Body of pancreas (tissue), 4 donors: ENCODE data around the gene POLR1B. TPM values are rescaled to one million over a fixed set of nuclear protein-coding genes. Genes with fewer than 3 reads are reported as not detected.

ENCODE experiments used
- ATAC-seq: fragments of 150-250 bp; one replicate; pipeline ENCODE4 v1.9.1; 2016
- DNase-seq, 4 donors: peaks; one replicate each; pipeline ENCODE4 v3.0.0-alpha.2; 2019
- H3K27ac ChIP-seq, 4 donors: fragments of 200-600 bp; sonication (generic); 1 replicate in 3 of 4; 2 replicates in 1 of 4; pipeline versions ENCODE4 v1.5.1 to v1.6.1; 2016 to 2019; ENCODE audit warnings: mild to moderate bottlenecking in 1 of 4, mixed read lengths in 1 of 4, moderate library complexity in 1 of 4
- H3K27me3 ChIP-seq, 2 donors: fragments of 200-600 bp; sonication (generic); one replicate each; pipeline ENCODE4 v1.6.0; 2016; ENCODE audit warnings: mild to moderate bottlenecking in 1 of 2
- H3K36me3 ChIP-seq, 2 donors: fragments of 200-600 bp; sonication (generic); replicated peaks in 1 of 2; 2 replicates each; pipeline ENCODE4 v1.5.1; 2016; ENCODE audit warnings: low read depth in 2 of 2; ENCODE audit not compliant: insufficient read depth in 1 of 2
- H3K4me1 ChIP-seq: fragments of 200-600 bp; sonication (generic); one replicate; pipeline ENCODE4 v1.6.0; 2016
- H3K4me3 ChIP-seq, 2 donors: fragments of 200-600 bp; sonication (generic); 1 replicate in 1 of 2; 2 replicates in 1 of 2; pipeline ENCODE4 v1.5.1; 2016 to 2019
- H3K9me3 ChIP-seq, 3 donors: fragments of 200-600 bp; sonication (generic); 1 replicate in 2 of 3; 2 replicates in 1 of 3; pipeline ENCODE4 v1.5.1; 2016
- CTCF ChIP-seq, 7 experiments: fragments of 450-650 bp in 4 of 7; fragments of 200-600 bp in 3 of 7; sonication (generic) in 3 of 7; IDR thresholded peaks; one replicate each; pipeline ENCODE4 v1.5.1; 2016 to 2019; ENCODE audit warnings: antibody characterized with exemption in 7 of 7
- POLR2A ChIP-seq, 3 donors: fragments of 450-650 bp; IDR thresholded peaks; one replicate each; pipeline ENCODE4 v1.6.1; 2016; ENCODE audit warnings: antibody characterized with exemption in 3 of 3, mild to moderate bottlenecking in 2 of 3
- WGBS, 2 donors: methylation state at CpG; one replicate each; pipeline ENCODE4 v1.1.5; 2017; 5-methylcytosine and 5-hydroxymethylcytosine counted together
- intact Hi-C: fragments of 100-400 bp; cut with DNase I; formaldehyde crosslinking; loops from one replicate; pipeline ENCODE4 v1.15.1; 2023
- total RNA-seq, 2 donors: library from RNA; depleted of rRNA; stranded (reverse); fragments of >200 nt; gene quantifications; one replicate each; pipeline ENCODE4 v1.1.0, GENCODE V29; 2016

The POLR1B gene
- total RNA-seq, 2 donors from 2014 or later = 10.6 to 31.6 TPM

DNA sequence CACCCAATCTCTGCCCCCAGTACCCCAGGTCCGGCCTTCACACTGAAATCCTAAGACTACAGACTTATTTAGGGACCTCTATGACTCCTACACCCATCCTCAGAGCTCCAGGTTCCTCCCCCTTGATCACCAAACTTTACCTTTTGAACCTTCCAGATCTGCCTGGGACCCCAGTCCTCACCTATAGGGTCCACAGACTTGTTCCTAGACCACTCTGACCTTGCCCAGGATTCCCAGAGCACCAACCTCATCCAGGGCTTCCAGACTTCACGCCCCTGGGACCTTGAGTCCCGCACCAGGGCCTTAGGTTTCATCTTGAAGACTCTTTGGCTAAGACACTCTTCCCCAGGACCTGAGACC lies 42.6 kb downstream of the POLR1B start:
- intact Hi-C loops = no loop called here
- TF ChIP-seq POLR2A (IDR thresholded peaks at IDR 0.05) (no peak), CTCF (IDR thresholded peaks at IDR 0.05) (no peak)
- Histone ChIP-seq H3K9me3 (no peaks in the 10 kb centered on the region), H3K4me3 (peak overlapping the region; percentile 28 to 58), H3K27ac (peak overlapping the region; percentile 82 to 99 (median 97)), H3K36me3 (no peaks in the 10 kb centered on the region), H3K4me1 (peaks cover 62% of the 10 kb centered on the region), H3K27me3 (no peaks in the 10 kb centered on the region)
- DNase-seq (no peak), ATAC-seq (no peak)
- 56 to 59% methylated on average over 3 of the region's 3 CpGs for WGBS, 2 donors

GRCh38 chr2:112585400-112585799 lies 43.1 kb downstream of the POLR1B start:
- H3K27ac ChIP-seq = peak overlapping the region; percentile 82 to 99 (median 97)
- no peaks in the 10 kb centered on the region for H3K36me3 ChIP-seq
- no peaks in the 10 kb centered on the region for H3K9me3 ChIP-seq
- no peak for DNase-seq
- intact Hi-C loops = no loop called here
- no peak for ATAC-seq
- H3K4me1 ChIP-seq = peaks cover 67% of the 10 kb centered on the region
- H3K4me3 ChIP-seq = no peak overlapping the region
- WGBS, 2 donors = 94 to 96% methylated on average over 2 to 3 of the region's 3 CpGs
- no peak for TF ChIP-seq POLR2A (IDR thresholded peaks at IDR 0.05)
- TF ChIP-seq CTCF (IDR thresholded peaks at IDR 0.05) = no peak
- no peaks in the 10 kb centered on the region for H3K27me3 ChIP-seq

DNA sequence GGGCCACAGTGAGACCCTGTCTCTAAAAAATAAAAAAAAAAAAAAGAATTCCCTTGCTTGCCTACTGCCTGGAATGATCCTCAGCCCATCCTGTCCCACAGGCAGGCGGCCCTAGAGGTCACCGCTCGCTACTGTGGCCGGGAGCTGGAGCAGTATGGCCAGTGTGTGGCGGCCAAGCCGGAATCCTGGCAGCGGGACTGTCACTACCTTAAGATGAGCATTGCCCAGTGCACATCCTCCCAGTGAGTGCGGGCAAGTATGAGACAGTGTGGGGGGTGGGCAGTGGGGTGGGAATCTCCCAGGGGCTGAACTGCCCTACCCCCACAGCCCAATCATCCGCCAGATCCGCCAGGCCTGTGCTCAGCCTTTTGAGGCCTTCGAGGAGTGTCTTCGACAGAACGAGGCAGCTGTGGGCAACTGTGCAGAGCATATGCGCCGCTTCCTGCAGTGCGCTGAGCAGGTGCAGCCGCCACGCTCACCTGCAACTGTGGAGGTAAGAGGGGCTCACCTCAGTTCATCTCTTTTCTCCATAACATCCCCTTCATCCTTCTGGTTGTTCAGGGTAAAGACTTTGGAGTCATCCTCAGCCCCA lies 43.7 kb downstream of the POLR1B start:
- Histone ChIP-seq H3K27ac (peak overlapping the region in 2 of 4 donors; percentile 79 to 99), H3K4me3 (no peak overlapping the region), H3K4me1 (peaks cover 70% of the 10 kb centered on the region), H3K9me3 (no peaks in the 10 kb centered on the region), H3K36me3 (no peaks in the 10 kb centered on the region), H3K27me3 (no peaks in the 10 kb centered on the region)
- intact Hi-C loops = no loop called here
- TF ChIP-seq POLR2A (IDR thresholded peaks at IDR 0.05) (no peak), CTCF (IDR thresholded peaks at IDR 0.05) (no peak)
- ATAC-seq (no peak), DNase-seq (no peak)
- WGBS, 2 donors = 97% methylated on average over 17 to 18 of the region's 18 CpGs

- H3K4me3 ChIP-seq = no peak overlapping the region
- TF ChIP-seq CTCF (IDR thresholded peaks at IDR 0.05) (no peak), POLR2A (IDR thresholded peaks at IDR 0.05) (peak in 2 of 3 donors; percentile 31 to 58)
- 20 to 31% methylated on average over 4 to 6 of the region's 6 CpGs for WGBS, 2 donors
- H3K9me3 ChIP-seq = no peaks in the 10 kb centered on the region
- peak; percentile 61 for ATAC-seq
- H3K36me3 ChIP-seq = no peaks in the 10 kb centered on the region
- intact Hi-C loops = no loop called here
- peak; percentile 93 to 96 (median 96) for DNase-seq
- peak overlapping the region; percentile 66 to 90 (median 80) for H3K27ac ChIP-seq
- no peaks in the 10 kb centered on the region for H3K27me3 ChIP-seq
- peaks cover 52% of the 10 kb centered on the region for H3K4me1 ChIP-seq
These were observed 46.4 kb downstream of the POLR1B start for GRCh38 chr2:112588611-112589045.

GRCh38 chr2:112591413-112591812 lies 49.1 kb downstream of the POLR1B start:
- no peak overlapping the region for H3K27ac ChIP-seq

More at GRCh38 chr2:112591413-112591812, 49.1 kb downstream of the POLR1B start:
- WGBS, 2 donors = 84% methylated on average over 5 of the region's 5 CpGs
- no peak for ATAC-seq
- DNase-seq = no peak
- no peaks in the 10 kb centered on the region for H3K36me3 ChIP-seq
- H3K27me3 ChIP-seq = no peaks in the 10 kb centered on the region
- no peak for TF ChIP-seq POLR2A (IDR thresholded peaks at IDR 0.05)
- peaks cover 40% of the 10 kb centered on the region for H3K4me1 ChIP-seq
- no peaks in the 10 kb centered on the region for H3K9me3 ChIP-seq
- intact Hi-C loops = no loop called here
- H3K4me3 ChIP-seq = no peak overlapping the region
